HG02571 (cell line): ENCODE measurements around the gene MYT1.

ENCODE experiments used
- ATAC-seq: cut with Tn5 transposase; IDR thresholded peaks from one replicate; pipeline ENCODE4 v1.9.1; 2021; ENCODE audit warnings: mild to moderate bottlenecking, moderate library complexity; ENCODE audit not compliant: unreplicated experiment

The MYT1 gene

DNA sequence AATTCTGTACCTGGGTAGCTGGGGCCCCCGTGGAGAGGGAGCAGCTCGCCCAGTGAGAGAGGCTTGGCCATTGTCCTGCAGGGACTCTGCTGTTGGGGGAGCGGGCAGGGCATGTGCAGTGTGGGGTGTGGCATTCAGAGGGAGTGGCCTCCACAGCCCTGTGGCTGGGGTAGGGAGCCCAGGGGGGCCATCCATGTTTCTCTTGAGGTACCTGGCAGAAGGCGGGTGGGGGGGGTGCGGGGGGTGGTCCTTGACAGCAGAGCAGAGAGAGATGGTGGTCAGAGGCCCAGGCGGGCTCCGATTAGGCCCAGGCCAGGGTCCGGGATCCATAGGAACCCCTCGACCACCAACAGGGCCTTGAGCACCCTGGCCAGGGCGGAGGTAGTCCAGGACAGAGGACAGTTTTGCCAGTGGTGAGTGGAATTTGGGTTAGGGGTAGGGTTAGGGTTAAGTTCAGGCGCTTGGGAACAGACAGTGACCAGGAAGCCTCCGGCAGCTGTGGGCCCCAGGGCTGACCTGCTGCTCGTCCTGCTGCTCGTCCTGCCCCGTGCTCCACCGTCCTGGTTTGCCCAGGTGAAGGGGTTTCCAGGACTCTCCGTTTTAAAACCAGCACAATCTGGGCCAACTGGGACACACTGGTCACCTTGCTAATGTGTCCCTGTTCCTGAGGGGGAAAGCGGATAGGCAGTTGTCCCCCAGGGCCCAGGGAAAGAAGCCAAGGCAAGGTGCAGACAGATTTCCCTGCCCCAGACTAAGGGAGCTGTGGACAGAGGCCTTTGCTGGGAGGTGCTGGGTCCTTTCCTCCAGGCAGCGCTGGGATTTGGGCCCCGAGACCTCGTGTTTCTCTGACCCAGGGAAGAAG, 24.8 kb upstream of the MYT1 start:
- no peak for ATAC-seq

DNA sequence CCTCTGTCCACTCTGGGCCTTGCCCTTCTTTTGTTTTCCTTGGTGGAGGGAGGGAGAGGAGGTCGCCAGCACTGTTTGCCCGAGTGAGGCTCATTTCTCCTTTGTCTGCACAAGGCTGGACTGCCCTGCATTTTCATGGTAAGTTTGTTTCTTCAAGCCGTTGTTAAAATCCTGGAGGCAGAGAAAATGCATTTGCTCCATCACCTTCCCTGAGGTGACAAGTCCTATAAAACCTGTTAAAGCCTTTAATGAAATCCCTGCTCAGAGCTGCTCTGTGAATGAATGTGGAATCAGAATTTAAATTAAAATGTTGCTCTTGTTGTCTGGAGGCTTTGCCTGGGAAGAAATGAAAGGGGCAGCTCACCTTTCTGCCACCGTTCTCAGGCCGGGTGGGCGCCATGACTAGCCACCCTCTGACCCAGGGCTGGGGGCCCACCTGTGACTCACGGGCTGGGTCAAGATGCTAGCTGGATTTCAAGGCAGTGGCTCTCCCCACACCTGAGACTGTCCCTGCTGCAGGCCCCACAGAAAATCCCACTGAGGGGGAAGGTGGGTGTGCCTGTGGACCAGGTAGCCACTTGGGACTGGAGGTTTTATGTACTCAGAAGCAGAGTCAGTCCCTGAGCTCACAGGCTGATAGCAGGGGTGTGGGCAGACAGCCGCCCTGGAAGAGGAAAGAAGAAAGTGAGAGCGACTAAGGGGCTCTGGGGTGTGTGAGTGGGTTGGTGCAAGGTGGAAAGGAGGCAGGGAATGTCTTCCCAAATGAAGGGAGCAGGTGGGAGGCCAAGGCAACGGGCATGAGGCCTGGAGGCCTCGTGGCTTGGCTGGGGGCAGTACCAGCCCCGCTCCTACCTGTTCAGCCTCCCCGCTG, 24.0 kb upstream of the MYT1 start:
- ATAC-seq: no peak

- no peak for ATAC-seq
Observed at GRCh38 chr20:64140956-64141355, 23.3 kb upstream of the MYT1 start.

DNA sequence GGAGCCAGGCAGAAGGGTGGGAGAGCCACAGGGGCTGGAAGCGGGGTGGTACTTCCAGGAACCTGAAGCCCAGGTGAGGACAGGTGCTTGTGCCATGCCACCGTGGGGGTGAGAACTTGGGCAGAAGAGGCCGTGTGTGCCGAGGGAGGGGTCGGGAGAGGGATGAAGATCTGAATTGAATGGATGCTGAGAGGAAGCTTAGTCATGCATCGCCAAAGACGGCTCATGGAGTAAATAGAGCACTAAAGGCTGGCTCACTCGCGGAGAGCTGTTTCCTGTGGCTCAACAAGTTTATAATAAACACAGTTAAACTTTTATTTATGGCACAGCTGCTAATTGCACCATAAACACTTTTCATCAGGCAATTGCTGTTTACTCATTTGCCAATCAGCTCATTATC, 21.7 kb upstream of the MYT1 start:
- ATAC-seq: no peak

GRCh38 chr20:64143018-64143801, 21.0 kb upstream of the MYT1 start:
- no peak for ATAC-seq

DNA sequence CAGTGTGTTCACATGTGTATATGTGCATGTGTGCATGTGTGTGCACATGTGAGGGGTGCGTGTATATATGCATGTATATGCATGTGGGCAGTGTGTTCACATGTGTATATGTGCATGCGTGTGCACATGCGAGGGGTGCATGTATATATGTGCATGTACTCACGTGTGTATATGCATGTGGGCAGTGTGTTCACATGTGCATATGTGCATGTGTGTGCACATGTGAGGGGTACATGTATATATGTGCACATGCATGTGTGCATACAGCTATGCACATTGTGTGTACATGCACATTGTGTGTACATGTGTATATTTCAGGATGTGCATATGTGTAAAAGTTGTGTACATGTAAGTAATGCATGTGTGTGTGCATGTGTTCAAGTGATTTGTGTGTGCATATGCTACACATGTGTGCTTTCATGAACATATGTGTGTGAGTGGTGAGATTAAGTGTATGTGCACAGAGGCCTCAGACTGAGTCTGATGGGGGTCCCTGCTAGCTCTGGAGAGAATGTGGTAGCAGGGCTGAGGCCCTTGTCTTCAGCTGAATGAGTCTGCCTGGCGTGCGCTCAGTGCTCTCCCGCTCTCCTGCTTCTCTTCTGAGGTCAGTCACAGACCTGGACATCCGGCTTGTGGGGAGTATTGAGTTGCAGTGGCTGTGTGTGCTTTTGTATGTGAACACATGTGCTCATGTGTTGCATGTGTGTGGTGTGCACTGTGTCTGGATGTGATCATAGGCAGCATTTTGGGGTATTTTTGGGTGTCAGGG, 19.9 kb upstream of the MYT1 start:
- no peak for ATAC-seq

GRCh38 chr20:64145458-64146300, 18.6 kb upstream of the MYT1 start:
- ATAC-seq: no peak

DNA sequence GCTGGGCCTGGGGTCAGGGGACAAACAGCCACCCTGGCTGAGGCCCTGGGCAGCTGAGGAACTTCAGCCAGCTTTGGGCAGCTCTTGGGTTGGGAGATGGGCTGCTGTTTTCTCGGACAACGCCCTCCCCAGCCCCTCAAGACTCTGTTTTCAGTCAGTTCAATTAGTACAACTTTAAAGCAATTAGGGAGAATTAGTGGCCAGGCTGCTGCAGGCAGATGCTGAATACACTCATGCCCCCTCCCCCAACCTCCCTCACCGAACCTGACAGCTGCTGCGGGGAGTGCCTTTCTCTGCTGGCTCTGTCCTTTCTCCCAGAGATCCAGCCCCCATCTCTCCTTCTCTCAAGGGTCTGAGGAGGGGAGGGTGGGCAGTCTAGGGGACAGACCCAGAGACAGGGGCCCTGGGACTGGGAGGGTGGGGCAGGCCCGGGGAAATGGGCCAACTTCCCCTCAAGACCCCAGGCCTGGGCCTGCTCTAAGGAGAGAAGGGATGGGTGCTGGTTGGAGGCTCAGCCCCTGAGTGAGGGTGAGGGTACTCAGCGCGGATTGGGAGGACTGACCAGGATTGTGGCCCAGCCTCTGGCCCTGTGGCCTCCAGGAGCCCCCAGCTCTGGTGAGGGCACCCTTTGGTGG, 17.8 kb upstream of the MYT1 start:
- no peak for ATAC-seq

DNA sequence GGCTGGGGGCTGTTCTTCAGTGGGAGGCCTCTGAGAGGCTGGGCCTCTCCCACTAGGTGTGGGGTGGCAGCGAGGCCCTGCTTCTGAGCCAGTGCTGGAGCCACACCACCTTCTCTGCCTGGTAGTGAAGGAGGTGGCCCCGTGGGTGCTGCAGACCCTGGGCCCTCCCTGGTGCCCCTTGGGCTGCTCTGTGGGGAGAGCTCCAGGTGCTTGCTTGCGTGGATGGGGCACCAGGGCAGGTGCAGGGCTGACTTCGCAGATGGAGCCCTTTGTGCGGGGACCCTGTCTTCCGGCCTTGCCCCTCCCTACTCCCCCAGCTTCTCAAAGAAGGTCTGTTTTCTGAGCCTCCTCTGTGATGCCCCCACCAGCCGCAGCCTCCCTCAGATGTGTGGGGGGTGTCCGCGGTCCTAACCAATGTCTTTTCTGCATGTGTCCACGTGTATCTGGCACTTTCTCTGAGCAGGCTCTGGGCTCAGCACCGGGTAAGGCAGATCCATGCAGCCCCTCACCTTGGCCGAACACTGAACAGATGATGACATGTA, 17.2 kb upstream of the MYT1 start:
- ATAC-seq: no peak

DNA sequence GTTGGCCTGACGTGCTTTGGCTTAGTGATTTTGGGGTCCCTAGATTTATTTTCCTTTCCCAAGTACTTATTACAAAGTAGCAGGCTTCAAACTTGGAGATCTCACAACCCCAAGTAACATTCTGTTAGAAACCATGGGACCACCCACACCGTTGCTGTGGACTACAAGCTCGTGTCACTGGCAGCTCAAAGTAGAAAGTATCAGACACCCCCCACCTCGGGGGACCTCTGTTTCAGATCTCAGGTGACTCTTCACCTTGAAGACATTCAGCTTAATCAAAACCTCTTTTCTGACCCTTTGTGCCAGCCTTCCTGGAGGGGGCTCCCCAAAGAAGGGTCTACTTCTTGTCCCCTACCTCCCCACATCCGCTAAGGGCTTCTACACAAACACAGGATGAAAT, 15.7 kb upstream of the MYT1 start:
- ATAC-seq: no peak

DNA sequence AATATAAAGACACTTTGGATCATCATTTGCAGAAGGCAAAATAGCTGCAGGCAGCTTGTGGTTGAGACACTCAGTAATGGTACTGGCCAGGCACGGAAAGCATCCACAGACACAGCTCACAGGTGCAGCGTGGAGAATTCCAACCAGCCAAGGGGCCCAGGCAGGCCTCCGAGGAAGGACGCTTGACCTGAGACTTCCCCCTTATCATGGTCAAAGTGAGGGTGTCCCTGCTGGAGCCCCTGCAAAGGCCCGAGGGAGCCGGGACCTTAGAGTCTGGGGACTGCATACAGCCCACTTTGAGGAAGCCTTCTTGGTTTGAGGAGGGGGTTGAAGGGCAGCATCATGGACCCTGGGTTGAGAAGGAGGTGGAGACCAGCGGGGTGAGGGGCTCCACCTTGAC, 15.1 kb upstream of the MYT1 start:
- ATAC-seq: no peak

DNA sequence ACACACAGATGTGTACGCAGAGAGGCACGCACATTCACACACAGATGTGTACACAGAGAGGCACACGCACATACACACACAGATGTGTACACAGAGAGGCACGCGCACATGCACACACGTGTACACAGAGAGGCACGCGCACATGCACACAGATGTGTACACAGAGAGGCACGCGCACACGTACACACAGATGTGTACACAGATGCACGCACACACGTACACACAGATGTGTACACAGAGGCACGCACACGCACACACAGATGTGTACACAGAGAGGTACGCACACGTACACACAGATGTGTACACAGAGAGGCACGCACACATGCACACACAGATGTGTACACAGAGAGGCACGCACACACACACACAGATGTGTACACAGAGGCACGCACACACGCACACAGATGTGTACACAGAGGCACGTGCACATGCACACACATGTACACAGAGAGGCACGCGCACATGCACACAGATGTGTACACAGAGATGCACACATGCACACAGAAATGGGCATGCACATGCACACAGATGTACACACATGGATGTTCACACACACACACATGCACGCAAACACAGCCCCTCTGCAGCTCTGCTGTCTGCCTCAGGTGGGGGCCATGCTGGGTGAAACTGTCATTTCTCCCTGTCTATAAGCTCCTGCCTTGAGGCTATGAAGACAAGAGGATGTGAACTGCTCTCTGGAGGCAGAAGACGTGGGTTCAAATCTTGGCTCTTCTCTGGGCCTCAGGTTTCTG, 14.3 kb upstream of the MYT1 start:
- ATAC-seq: no peak

DNA sequence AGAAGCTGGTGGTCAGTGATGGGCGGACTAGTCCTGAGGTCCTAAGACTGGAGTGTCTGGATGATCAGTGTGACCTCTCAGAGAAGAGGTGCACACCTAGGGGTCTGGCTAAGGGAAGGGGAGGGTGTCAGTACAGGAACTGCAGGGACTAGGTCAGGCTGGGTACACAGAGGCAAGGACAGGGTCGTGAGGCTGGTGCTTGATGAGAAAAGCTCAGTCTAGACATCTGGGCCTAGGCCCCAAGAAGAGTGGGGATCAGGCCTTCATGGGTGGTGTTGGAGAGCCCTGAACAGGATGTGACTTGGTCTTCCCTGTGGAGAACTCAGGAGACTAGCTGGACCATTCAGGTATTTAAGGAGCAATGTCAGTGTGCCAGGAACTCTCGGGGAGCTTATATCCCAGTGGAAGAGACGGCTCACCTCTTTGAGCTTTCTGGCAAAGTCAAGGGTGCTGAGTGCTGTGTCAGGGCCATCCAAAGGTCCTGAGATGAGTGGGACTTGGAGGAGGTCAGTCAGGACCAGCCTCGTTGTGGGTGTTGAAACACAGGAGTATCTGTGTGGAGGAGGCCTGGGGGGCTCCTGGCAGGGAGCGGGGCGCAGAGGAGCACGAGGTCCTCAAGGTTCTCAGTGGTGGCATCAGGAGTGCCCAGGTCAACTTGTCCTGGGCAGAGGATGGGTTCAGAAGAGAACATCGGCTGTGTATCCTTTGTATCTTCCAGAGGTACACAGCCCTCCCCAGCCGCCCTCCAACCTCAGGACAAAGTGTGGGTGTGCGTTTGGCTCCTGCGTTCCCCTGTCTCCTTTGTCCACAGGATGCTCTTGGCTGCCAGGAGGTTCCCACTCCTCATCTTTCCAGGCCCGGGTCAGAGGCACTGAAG, 13.3 kb upstream of the MYT1 start:
- no peak for ATAC-seq

DNA sequence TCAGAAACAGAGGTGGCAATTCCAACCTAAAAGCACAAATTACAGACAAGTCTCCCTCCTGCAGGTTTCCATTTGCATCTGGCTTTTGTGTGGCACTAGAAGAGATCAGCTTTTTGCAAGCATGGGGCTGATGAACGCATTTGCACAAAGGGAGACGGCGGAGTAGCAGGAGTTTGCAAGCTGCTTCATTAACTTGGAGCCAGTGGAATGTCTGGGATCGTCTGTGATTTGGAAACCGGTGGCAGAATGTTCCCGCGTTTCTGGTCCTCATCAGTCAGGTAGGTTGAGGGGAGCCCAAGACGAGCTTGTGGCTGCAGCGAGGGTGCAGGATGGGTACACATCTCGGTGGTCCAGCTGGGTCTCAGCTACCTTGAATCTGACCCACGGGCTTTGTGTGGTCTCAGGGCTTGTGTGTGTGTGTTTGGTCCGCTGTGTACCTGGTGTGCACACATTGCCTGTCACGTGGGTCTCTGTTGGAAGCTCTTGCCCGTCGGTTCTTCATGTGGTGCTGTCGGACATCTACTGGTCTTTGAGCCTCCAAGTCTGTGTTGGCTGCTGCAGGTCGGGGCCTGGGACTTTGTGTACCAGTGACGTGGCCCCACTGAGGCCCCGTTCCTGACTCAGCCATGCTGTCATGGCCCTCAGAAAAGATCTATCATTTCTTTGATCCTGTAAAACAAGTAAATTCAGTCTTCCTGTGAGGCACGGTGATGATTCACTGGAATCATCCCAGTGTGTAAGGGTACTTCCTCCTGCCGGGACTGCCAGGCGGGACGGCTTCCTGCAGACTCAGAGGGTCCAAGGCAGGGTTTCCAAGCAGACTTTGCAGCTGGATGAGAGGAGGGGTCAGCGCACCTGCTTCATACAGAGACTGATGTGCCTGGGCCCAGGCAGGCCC, 12.4 kb upstream of the MYT1 start:
- no peak for ATAC-seq

GRCh38 chr20:64152906-64153305, 11.3 kb upstream of the MYT1 start:
- ATAC-seq: no peak

DNA sequence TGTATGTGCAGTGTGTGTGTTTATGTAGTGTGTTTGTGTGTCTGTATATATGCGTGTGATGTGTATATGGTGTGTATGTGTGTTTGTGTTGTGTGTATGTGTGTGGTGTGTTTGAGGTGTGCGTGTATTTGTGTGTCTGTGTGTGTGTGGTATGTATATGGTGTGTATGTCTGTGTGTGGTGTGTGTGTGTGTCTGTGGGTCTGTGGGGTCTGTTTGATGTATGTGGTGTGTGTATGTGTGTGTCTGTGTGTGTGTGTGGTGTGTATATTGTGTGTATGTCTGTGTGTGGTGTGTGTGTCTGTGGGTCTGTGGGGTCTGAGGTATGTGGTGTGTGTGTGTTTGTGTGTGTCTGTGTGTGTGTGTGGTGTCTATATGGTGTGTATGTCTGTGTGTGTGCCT, 10.8 kb upstream of the MYT1 start:
- ATAC-seq: no peak
